Kidney (tissue), 14 donors: ENCODE results near the gene THBS2. TPM values are rescaled to one million over a fixed set of nuclear protein-coding genes. Genes with fewer than 3 reads are reported as not detected.

Experiments used
- DNase-seq, 5 donors: peaks; one replicate each; pipeline ENCODE4 v3.0.0-alpha.2; 2013 to 2020
- FAIRE-seq: peaks from 2 replicates; lab custom pipeline; 2012; peaks lifted over from hg19 to GRCh38; lab: Jason Lieb, UNC
- H3K27ac ChIP-seq, 2 donors: one replicate each; pipeline ENCODE4 v1.7.0; 2013; ENCODE audit warnings: low read depth in 2 of 2, low read length in 2 of 2, inconsistent platforms in 1 of 2
- H3K27me3 ChIP-seq: one replicate; pipeline ENCODE4 v1.7.1; 2013; ENCODE audit warnings: low read length, inconsistent platforms; ENCODE audit not compliant: control insufficient read depth, insufficient read depth
- H3K36me3 ChIP-seq, 3 donors: one replicate each; pipeline versions ENCODE4 v1.7.0 to v1.7.1; 2013; ENCODE audit warnings: low read length in 3 of 3, control low read depth in 1 of 3, inconsistent platforms in 1 of 3; ENCODE audit not compliant: insufficient read depth in 3 of 3, control insufficient read depth in 2 of 3
- H3K4me1 ChIP-seq, 3 donors: one replicate each; pipeline versions ENCODE4 v1.7.0 to v1.7.1; 2013; ENCODE audit warnings: low read length in 3 of 3, inconsistent platforms in 1 of 3, low read depth in 1 of 3; ENCODE audit not compliant: control insufficient read depth in 2 of 3, insufficient read depth in 2 of 3
- H3K4me3 ChIP-seq, 3 donors: one replicate each; pipeline versions ENCODE4 v1.7.0 to v1.8.1; 2013; ENCODE audit warnings: low read length in 3 of 3, control low read depth in 1 of 3, inconsistent platforms in 1 of 3
- H3K9ac ChIP-seq, 3 donors: one replicate each; pipeline versions ENCODE4 v1.7.0 to v1.7.1; 2013; ENCODE audit warnings: low read length in 3 of 3, control low read depth in 1 of 3, inconsistent platforms in 1 of 3
- H3K9me3 ChIP-seq, 3 donors: one replicate each; pipeline versions ENCODE4 v1.7.0 to v1.7.1; 2013; ENCODE audit warnings: low read length in 3 of 3, control low read depth in 1 of 3, inconsistent platforms in 1 of 3; ENCODE audit not compliant: control insufficient read depth in 2 of 3, insufficient read depth in 1 of 3
- intact Hi-C: fragments of 100-400 bp; cut with DNase I; formaldehyde crosslinking; loops from one replicate; pipeline ENCODE4 v1.11.1; 2022
- polyA plus RNA-seq: library from polyadenylated mRNA; stranded (reverse); fragments of 350-450 nt; fragmentation: Illumina TruSeq; extraction: RNeasy Lipid Tissue Mini Kit (QIAGEN cat#74804); gene quantifications from one replicate; pipeline ENCODE4 v1.2.3, GENCODE V29; 2014; ENCODE audit warnings: low read depth, low replicate concordance; ENCODE audit not compliant: insufficient read depth
- total RNA-seq: library from RNA; stranded (reverse); fragmentation: NEBNext Ultra II Directional; extraction: Animal tissue kit (Norgen Biotek cat#: 25700); gene quantifications from one replicate; pipeline ENCODE4 v1.2.1, GENCODE V29; 2021
- TF ChIP-seq, protein P1 (sequence below): IDR thresholded peaks from 3 replicates; pipeline ENCODE4 v1.5.1; 2012; ENCODE audit warnings: mild to moderate bottlenecking, moderate library complexity, borderline replicate concordance; ENCODE audit not compliant: insufficient read depth; ENCODE audit errors: extremely low read depth
- donor health status: control.
- donor health status: control.
- donor health status: control.
- donor health status: control.
- donor health status: control.
- donor health status: DM: yes; HTN: yes; CAD: no.
- donor health status: Normal renal cell carcinoma (clear cell type).

The THBS2 gene
- total and polyA plus RNA-seq, 2 donors from 2014 or later: 2.7 to 33.4 TPM

- TF ChIP-seq, protein P1, sequence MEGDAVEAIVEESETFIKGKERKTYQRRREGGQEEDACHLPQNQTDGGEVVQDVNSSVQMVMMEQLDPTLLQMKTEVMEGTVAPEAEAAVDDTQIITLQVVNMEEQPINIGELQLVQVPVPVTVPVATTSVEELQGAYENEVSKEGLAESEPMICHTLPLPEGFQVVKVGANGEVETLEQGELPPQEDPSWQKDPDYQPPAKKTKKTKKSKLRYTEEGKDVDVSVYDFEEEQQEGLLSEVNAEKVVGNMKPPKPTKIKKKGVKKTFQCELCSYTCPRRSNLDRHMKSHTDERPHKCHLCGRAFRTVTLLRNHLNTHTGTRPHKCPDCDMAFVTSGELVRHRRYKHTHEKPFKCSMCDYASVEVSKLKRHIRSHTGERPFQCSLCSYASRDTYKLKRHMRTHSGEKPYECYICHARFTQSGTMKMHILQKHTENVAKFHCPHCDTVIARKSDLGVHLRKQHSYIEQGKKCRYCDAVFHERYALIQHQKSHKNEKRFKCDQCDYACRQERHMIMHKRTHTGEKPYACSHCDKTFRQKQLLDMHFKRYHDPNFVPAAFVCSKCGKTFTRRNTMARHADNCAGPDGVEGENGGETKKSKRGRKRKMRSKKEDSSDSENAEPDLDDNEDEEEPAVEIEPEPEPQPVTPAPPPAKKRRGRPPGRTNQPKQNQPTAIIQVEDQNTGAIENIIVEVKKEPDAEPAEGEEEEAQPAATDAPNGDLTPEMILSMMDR: no peak
These were observed 12.6 kb upstream of the THBS2 start for GRCh38 chr6:169266261-169266660.

DNA sequence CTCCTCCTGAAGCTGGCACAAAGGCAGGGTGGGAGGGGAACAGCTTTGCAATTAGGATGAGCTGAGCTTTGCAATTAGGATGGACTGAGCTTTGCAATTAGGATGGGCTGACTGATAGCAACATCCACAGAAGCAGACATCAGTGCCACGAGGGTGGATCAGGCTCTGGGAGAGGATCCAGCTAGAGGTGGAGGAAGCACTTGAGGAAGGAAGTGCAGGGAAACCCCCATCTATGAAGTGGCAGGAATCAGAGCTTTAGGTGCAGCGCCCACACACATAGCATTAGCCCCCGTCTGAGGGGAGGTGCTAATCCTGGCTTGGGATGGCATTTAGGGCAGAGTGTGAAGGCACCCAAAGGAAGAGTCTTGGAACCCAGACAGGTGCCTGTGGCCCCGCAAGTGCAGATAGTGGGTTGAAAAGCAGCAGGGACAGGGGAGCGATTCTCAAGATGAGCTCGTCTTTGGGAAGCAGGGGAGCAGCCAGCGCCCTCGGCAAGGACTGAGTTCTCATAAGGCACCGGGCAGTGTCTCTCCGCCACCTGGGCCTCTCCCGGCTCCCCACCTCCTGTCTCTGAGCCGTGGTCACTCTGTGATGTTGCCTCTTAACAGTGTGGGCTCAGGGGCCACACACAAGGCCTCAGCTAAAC, 12.0 kb upstream of the THBS2 start:
- H3K4me3 ChIP-seq: no peak overlapping the region
- H3K27ac ChIP-seq: no peak overlapping the region
- peaks cover 0 to 6% (median 4%) of the 10 kb centered on the region in 3 donors for H3K4me1 ChIP-seq
- H3K9me3 ChIP-seq: no peaks in the 10 kb centered on the region
- no peak for DNase-seq
- H3K36me3 ChIP-seq: no peaks in the 10 kb centered on the region
- H3K27me3 ChIP-seq: no peaks in the 10 kb centered on the region
- H3K9ac ChIP-seq: no peak overlapping the region
- intact Hi-C loops: no loop called here
- TF ChIP-seq, protein P1: no peak
- no peak for FAIRE-seq

More at GRCh38 chr6:169266261-169266660, 12.6 kb upstream of the THBS2 start:
- H3K4me1 ChIP-seq: peaks cover 0 to 6% (median 4%) of the 10 kb centered on the region in 3 donors
- H3K36me3 ChIP-seq: no peaks in the 10 kb centered on the region
- no peak overlapping the region for H3K27ac ChIP-seq
- no peak overlapping the region for H3K4me3 ChIP-seq
- DNase-seq: no peak
- intact Hi-C loops: no loop called here
- H3K9me3 ChIP-seq: no peaks in the 10 kb centered on the region
- no peak overlapping the region for H3K9ac ChIP-seq
- no peak for FAIRE-seq
- no peaks in the 10 kb centered on the region for H3K27me3 ChIP-seq

- H3K36me3 ChIP-seq: no peaks in the 10 kb centered on the region
- no peak overlapping the region for H3K4me3 ChIP-seq
- intact Hi-C loops: no loop called here
- H3K27ac ChIP-seq: no peak overlapping the region
- H3K27me3 ChIP-seq: no peaks in the 10 kb centered on the region
- DNase-seq (peak in 2 of 5 donors; percentile 32 to 42), FAIRE-seq (no peak)
- H3K9me3 ChIP-seq: no peaks in the 10 kb centered on the region
- peaks cover 0 to 4% (median 0%) of the 10 kb centered on the region in 3 donors for H3K4me1 ChIP-seq
- H3K9ac ChIP-seq: no peak overlapping the region
- TF ChIP-seq, protein P1: no peak
These were observed 10.4 kb upstream of the THBS2 start for GRCh38 chr6:169263836-169264608.
